NCI-H748 (cell line): ENCODE data around the gene THAP6.
"Not testable (repeated sequence)": the region's sequence is repeated elsewhere in the genome, so short reads cannot be mapped to it uniquely, and the experiment has no call there.

Experiments
- DNase-seq: peaks from one replicate; lab custom pipeline; 2025; ENCODE audit not compliant: unreplicated experiment; lab: John Stamatoyannopoulos, UW

The THAP6 gene

GRCh38 chr4:75514131-75514948 lies at the start of gene THAP6, which contains the start of gene RCHY1:
TSS of gene THAP6 (plus strand) at chr4:75514473. CDS start at chr4:75515453, 980 bp downstream.
TSS of gene RCHY1 (minus strand) at chr4:75514403. CDS start at chr4:75514286, 117 bp downstream.
- peak; percentile 97 for DNase-seq

GRCh38 chr4:75469896-75470295 lies 44.4 kb upstream of the THAP6 start:
- no peak for DNase-seq

GRCh38 chr4:75470738-75471137 lies 43.5 kb upstream of the THAP6 start:
- no peak for DNase-seq

- DNase-seq: no peak
These were observed 37.1 kb upstream of the THAP6 start for GRCh38 chr4:75477201-75477600.

GRCh38 chr4:75484190-75484589 lies 30.1 kb upstream of the THAP6 start:
- DNase-seq: no peak

GRCh38 chr4:75490155-75490554 lies 24.1 kb upstream of the THAP6 start:
- DNase-seq: peak; percentile 34

GRCh38 chr4:75494563-75494962 lies 19.7 kb upstream of the THAP6 start:
- DNase-seq: no peak

GRCh38 chr4:75495476-75495875 lies 18.8 kb upstream of the THAP6 start:
- no peak for DNase-seq

GRCh38 chr4:75496406-75496805 lies 17.9 kb upstream of the THAP6 start:
- DNase-seq: no peak

- no peak for DNase-seq
These were observed 17.1 kb upstream of the THAP6 start for GRCh38 chr4:75497133-75497532.

GRCh38 chr4:75498041-75498440 lies 16.2 kb upstream of the THAP6 start:
- no peak for DNase-seq

- DNase-seq: no peak
These were observed 14.4 kb upstream of the THAP6 start for GRCh38 chr4:75499900-75500299.

- DNase-seq: no peak
These were observed 11.6 kb upstream of the THAP6 start for GRCh38 chr4:75502671-75503070.

GRCh38 chr4:75505630-75506029 lies 8.6 kb upstream of the THAP6 start:
- DNase-seq: no peak

GRCh38 chr4:75509592-75509991 lies 4.7 kb upstream of the THAP6 start:
- DNase-seq: not testable (repeated sequence)

GRCh38 chr4:75511841-75512240 lies 2.4 kb upstream of the THAP6 start:
- DNase-seq: no peak

GRCh38 chr4:75512386-75513211 lies 1.7 kb upstream of the THAP6 start:
- DNase-seq: no peak

GRCh38 chr4:75513526-75514130 lies 645 bp upstream of the THAP6 start:
- DNase-seq: peak; percentile 33

- DNase-seq: peak; percentile 41
These were observed 808 bp downstream of the THAP6 start for GRCh38 chr4:75514949-75515612.

- no peak for DNase-seq
These were observed 1.9 kb downstream of the THAP6 start for GRCh38 chr4:75516144-75516543.

- DNase-seq: not testable (repeated sequence)
These were observed 5.2 kb downstream of the THAP6 start for GRCh38 chr4:75519452-75519851.
